Large intestine (tissue), 3 donors: ENCODE data around the gene IZUMO3. TPM values are rescaled to one million over a fixed set of nuclear protein-coding genes. Genes with fewer than 3 reads are reported as not detected.

Experiments
- DNase-seq, 2 donors: peaks; one replicate each; pipeline versions ENCODE4 v3.0.0 to v3.0.0-alpha.2; 2013
- H3K27ac ChIP-seq: one replicate; pipeline ENCODE4 v1.5.1; 2013; ENCODE audit warnings: low read length
- H3K27me3 ChIP-seq: 2 replicates; pipeline ENCODE4 v1.6.1; 2013; ENCODE audit warnings: low read length; ENCODE audit not compliant: control insufficient read depth, insufficient read depth
- H3K36me3 ChIP-seq: 2 replicates; pipeline ENCODE4 v1.6.1; 2013; ENCODE audit warnings: low read length; ENCODE audit not compliant: control insufficient read depth, insufficient read depth
- H3K4me1 ChIP-seq: one replicate; pipeline ENCODE4 v1.6.1; 2013; ENCODE audit warnings: low read length; ENCODE audit not compliant: control insufficient read depth, insufficient read depth
- H3K4me3 ChIP-seq: one replicate; pipeline ENCODE4 v1.5.1; 2013; ENCODE audit warnings: low read length
- H3K9me3 ChIP-seq: one replicate; pipeline ENCODE4 v1.6.1; 2013; ENCODE audit warnings: mild to moderate bottlenecking, low read depth, low read length, moderate library complexity; ENCODE audit not compliant: control insufficient read depth
- WGBS: methylation state at CpG from one replicate; pipeline ENCODE4 v1.1.5; 2013; ENCODE audit warnings: low lambda C conversion rate; ENCODE audit not compliant: insufficient coverage; 5-methylcytosine and 5-hydroxymethylcytosine counted together
- polyA plus RNA-seq: library from polyadenylated mRNA; unstranded; fragments of 120-200 nt; gene quantifications from one replicate; pipeline ENCODE4 v1.2.1, GENCODE V29; 2013

Gene IZUMO3
- polyA plus RNA-seq, 1 donor = not detected

GRCh38 chr9:24552526-24553182 is 7.0 kb upstream of the IZUMO3 start:
- H3K4me1 ChIP-seq = no peaks in the 10 kb centered on the region
- no peak overlapping the region for H3K27ac ChIP-seq
- WGBS = 49% methylated on average over 2 of the region's 9 CpGs
- no peaks in the 10 kb centered on the region for H3K27me3 ChIP-seq
- H3K4me3 ChIP-seq = no peak overlapping the region
- H3K36me3 ChIP-seq = no peaks in the 10 kb centered on the region
- H3K9me3 ChIP-seq = no peaks in the 10 kb centered on the region
- peak in 1 of 2 donors; percentile 8 for DNase-seq

- DNase-seq = no peak
- no peak overlapping the region for H3K4me3 ChIP-seq
- WGBS = no CpG with 5 or more reads among the region's 7 CpGs
- no peaks in the 10 kb centered on the region for H3K9me3 ChIP-seq
- no peaks in the 10 kb centered on the region for H3K4me1 ChIP-seq
- H3K27me3 ChIP-seq = no peaks in the 10 kb centered on the region
- no peaks in the 10 kb centered on the region for H3K36me3 ChIP-seq
- no peak overlapping the region for H3K27ac ChIP-seq
Observed at GRCh38 chr9:24545285-24545684, 412 bp downstream of the IZUMO3 start.

- WGBS = no CpG with 5 or more reads among the region's 2 CpGs
- no peaks in the 10 kb centered on the region for H3K4me1 ChIP-seq
- H3K27me3 ChIP-seq = no peaks in the 10 kb centered on the region
Observed at GRCh38 chr9:24518545-24518944, 27.2 kb downstream of the IZUMO3 start.

GRCh38 chr9:24516463-24516862 is 29.2 kb downstream of the IZUMO3 start:
- Histone ChIP-seq H3K4me3 (no peak overlapping the region), H3K27ac (no peak overlapping the region), H3K36me3 (no peaks in the 10 kb centered on the region), H3K9me3 (no peaks in the 10 kb centered on the region), H3K27me3 (no peaks in the 10 kb centered on the region), H3K4me1 (no peaks in the 10 kb centered on the region)
- 92% methylated on average over 2 of the region's 3 CpGs for WGBS
- DNase-seq = no peak

More at GRCh38 chr9:24518545-24518944, 27.2 kb downstream of the IZUMO3 start:
- Histone ChIP-seq H3K36me3 (no peaks in the 10 kb centered on the region), H3K27ac (no peak overlapping the region), H3K4me3 (no peak overlapping the region), H3K9me3 (no peaks in the 10 kb centered on the region)
- no peak for DNase-seq

- Histone ChIP-seq H3K4me1 (no peaks in the 10 kb centered on the region), H3K27ac (no peak overlapping the region), H3K9me3 (no peaks in the 10 kb centered on the region), H3K36me3 (no peaks in the 10 kb centered on the region), H3K27me3 (no peaks in the 10 kb centered on the region), H3K4me3 (no peak overlapping the region)
- 100% methylated on average over 1 of the region's 3 CpGs for WGBS
- DNase-seq = no peak
Observed at GRCh38 chr9:24509850-24510249, 35.8 kb downstream of the IZUMO3 start.

- no peaks in the 10 kb centered on the region for H3K36me3 ChIP-seq
- H3K4me1 ChIP-seq = no peaks in the 10 kb centered on the region
- H3K27me3 ChIP-seq = no peaks in the 10 kb centered on the region
- no peak for DNase-seq
- WGBS = no CpG with 5 or more reads among the region's 3 CpGs
- H3K4me3 ChIP-seq = no peak overlapping the region
- H3K27ac ChIP-seq = no peak overlapping the region
- H3K9me3 ChIP-seq = no peaks in the 10 kb centered on the region
Observed at GRCh38 chr9:24504521-24504920, 41.2 kb downstream of the IZUMO3 start.

GRCh38 chr9:24502206-24502937 is 43.3 kb downstream of the IZUMO3 start:
- no peaks in the 10 kb centered on the region for H3K36me3 ChIP-seq
- no CpG with 5 or more reads among the region's 1 CpG for WGBS
- H3K4me3 ChIP-seq = no peak overlapping the region

GRCh38 chr9:24500761-24501160 is 44.9 kb downstream of the IZUMO3 start:
- no peak for DNase-seq
- no peak overlapping the region for H3K27ac ChIP-seq
- WGBS = 90% methylated on average over 2 of the region's 3 CpGs

More at GRCh38 chr9:24502206-24502937, 43.3 kb downstream of the IZUMO3 start:
- Histone ChIP-seq H3K27me3 (no peaks in the 10 kb centered on the region), H3K27ac (no peak overlapping the region), H3K4me1 (no peaks in the 10 kb centered on the region), H3K9me3 (no peaks in the 10 kb centered on the region)
- DNase-seq = no peak

GRCh38 chr9:24498632-24499031 is 47.1 kb downstream of the IZUMO3 start:
- WGBS = no CpG with 5 or more reads among the region's 2 CpGs
- H3K9me3 ChIP-seq = no peaks in the 10 kb centered on the region
- H3K36me3 ChIP-seq = no peaks in the 10 kb centered on the region
- H3K27me3 ChIP-seq = no peaks in the 10 kb centered on the region
- H3K4me1 ChIP-seq = no peaks in the 10 kb centered on the region
- DNase-seq = no peak
- no peak overlapping the region for H3K4me3 ChIP-seq
- no peak overlapping the region for H3K27ac ChIP-seq

More at GRCh38 chr9:24500761-24501160, 44.9 kb downstream of the IZUMO3 start:
- no peaks in the 10 kb centered on the region for H3K36me3 ChIP-seq
- no peak overlapping the region for H3K4me3 ChIP-seq
- H3K27me3 ChIP-seq = no peaks in the 10 kb centered on the region
- H3K4me1 ChIP-seq = no peaks in the 10 kb centered on the region
- no peaks in the 10 kb centered on the region for H3K9me3 ChIP-seq

GRCh38 chr9:24497671-24498070 is 48.0 kb downstream of the IZUMO3 start:
- no peak for DNase-seq
- H3K27me3 ChIP-seq = no peaks in the 10 kb centered on the region
- H3K4me1 ChIP-seq = no peaks in the 10 kb centered on the region
- no peaks in the 10 kb centered on the region for H3K9me3 ChIP-seq
- no peak overlapping the region for H3K4me3 ChIP-seq
- no peaks in the 10 kb centered on the region for H3K36me3 ChIP-seq
- WGBS = 71% methylated on average over 4 of the region's 4 CpGs
- H3K27ac ChIP-seq = no peak overlapping the region
